Islet of Langerhans (tissue), 1 donor: Measurements from ENCODE around the gene CPLANE1.
"Not testable (repeated sequence)": the region's sequence is repeated elsewhere in the genome, so short reads cannot be mapped to it uniquely, and the experiment has no call there.

Source experiments
- FAIRE-seq: peaks from one replicate; lab custom pipeline; 2011; peaks lifted over from hg19 to GRCh38; lab: Jason Lieb, UNC

CPLANE1 gene

DNA sequence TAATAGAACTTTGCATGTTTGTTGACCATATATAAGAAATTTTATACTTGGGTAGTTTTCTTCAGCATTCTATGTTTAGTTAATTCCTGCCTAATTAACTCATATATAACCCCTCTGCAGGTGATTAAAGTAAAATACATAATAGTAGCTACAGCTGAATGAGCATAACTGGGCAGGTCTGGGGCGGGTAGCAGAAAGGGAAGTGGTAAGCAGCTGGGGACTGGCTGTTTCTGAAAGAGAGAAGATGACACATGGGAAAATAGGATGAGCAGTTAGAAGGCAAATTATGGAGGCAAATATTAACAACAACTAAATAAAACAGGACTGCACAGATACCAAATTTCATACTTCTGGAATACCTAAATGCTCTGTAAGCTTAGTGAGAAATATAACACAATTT, 128.1 kb downstream of the CPLANE1 start:
- no peak for FAIRE-seq

DNA sequence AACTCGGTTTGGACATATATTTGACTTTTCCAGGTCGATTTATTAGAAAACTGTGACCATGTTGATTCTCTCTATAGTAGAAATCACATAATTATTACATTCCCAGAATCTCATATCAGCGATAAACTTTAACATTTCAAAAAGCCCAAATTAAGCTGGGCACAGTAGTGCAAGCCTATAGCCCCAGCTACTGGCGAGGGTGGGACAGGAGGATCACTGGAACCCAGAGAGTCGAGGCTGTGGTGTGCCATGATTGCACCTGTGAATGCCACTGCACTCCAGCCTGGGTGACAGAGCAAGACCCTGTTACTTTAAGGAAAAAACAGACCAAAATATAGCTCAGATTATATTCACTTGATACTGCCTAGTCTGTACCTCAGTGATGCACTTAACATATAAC, 128.9 kb downstream of the CPLANE1 start:
- no peak for FAIRE-seq

DNA sequence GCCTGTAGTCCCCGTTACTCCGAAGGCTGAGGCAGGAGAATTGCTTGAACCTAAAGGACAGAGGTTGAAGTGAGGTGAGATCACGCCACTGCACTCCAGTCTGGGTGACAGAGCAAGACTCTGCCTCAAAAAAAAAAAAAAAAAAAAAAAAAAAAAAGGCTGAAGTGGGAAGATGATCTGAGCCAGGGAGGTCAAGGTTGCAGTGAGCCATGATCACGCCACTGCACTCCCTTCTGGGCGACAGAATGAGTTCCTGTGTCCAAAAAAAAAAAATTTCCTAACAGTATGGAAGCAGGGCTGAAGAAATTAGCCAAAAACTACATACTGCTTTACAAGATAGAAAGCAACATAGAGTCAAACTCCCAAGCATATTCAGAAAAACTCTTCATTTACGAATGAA, 132.8 kb downstream of the CPLANE1 start:
- FAIRE-seq: no peak

DNA sequence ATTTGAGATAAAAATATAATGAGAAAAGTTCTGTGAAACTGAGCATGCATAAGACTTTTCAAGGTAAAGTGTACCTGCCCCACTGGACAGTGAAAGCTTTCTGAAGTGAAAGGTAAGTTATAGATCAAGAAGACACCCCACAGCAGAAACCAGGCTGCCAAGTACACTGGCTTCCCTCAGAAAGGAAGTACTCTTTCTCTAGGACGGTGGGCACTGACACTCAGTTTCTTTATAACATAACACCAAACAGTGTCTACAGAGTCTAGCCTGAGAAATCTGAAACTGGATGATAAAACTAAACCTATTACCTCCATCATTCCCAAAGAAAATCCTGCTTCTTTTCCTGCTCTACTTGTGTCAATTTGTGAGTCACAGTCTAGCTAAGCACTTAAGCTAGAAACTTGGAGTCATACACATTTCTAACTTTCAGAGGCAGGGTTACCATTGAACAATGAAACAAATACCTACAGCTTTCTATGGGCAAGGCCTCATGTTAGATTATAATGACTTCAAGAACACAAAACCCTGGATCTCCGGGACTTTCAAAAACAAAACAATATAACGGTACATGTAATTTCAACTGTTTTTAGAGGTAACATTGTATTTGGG, 136.7 kb downstream of the CPLANE1 start:
- no peak for FAIRE-seq

DNA sequence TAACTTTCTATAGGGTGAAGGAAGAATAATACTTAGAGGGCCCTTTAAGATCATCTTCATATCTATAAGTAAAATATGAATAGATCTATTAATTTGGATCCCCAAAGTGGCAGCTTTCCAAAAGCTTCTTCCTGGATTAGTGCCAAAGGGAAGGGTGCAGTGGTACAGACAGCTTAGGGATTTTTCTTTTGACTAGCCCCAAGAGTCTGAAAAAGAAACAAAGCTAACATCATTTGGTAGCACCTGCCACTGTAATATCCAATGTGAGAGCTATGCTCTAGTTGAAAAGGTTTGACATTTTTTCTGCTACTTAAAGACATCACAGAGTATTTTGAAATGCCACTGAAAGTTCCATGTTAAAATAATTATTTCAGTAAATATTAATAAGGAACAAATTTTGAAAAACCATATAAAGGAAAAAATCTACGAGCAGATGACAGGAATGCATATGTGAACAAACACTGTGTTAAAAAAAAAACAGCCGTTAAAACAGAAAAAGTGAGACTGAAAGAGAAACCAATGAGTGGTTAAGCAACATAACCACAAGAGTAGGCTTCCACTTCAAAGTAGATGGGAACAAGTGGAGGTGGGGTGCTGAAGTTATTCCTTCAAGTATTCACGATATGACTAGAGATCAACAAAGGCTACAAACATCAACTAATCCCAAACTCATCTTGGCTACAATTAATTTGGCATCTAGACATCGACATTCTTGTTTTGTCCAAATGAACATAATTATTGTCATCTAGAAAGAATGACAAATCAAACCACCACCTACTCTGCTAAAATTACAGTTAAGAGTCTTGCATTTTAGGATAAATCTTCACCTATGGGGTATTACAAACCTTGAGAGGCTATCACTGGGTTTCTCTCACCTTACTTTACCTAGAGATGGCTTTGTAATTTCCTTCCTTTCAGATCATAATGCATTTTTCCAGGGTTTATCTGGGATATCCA, 137.5 kb downstream of the CPLANE1 start:
- FAIRE-seq: no peak

DNA sequence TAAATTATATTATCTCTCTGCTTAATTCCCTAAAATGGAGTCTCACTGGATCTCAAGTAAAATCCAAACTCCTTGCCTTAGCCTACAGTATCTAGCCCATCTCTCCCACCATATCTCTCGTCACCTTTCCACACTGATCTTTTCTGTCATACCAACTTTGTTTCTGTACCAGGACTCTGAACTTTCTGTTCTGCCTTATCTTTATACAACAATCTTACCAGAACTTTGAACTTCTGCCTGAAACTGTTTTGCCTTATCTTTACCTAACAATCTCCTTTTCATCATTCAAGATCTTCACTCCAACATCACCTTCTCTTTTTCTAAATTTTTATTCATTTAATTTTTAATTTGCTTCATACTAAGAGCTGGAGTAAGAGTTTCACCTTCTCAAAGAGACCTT, 139.0 kb downstream of the CPLANE1 start:
- no peak for FAIRE-seq

DNA sequence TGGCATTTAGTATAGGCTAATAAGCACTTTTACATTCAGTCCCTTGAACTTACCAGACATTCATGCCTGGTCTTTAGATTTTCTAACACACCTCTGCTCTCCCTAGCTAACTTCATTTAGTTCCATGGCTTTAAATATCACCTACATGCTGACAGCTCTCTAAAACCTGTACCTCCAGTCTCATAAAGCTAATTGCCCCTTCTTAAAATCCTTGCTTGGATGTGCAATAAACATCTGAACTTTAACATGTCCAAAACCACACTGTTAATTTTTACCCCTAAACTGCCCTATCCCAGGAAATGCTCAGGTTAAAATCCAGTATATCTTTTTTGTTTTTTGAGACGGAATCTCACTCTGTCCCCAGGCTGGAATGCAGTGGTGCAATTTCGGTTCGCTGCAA, 139.8 kb downstream of the CPLANE1 start:
- no peak for FAIRE-seq

DNA sequence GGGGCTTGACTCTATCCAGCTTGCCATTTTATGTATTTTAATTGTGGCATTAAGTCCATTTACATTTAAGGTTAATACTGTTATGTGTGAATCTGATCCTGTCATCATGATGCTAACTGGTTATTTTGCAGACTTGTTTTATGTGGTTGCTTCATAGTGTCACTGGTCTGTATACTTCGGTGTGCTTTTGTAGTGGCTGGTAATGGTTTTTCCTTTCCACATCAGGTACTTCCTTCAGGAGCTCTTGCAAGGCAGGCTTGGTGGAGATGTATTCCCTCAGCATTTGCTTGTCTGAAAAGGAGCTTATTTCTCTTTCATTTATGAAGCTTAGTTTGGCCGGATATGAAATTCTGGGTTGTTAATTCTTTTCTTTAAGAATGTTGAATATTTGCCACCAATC, 145.9 kb downstream of the CPLANE1 start:
- FAIRE-seq: no peak

DNA sequence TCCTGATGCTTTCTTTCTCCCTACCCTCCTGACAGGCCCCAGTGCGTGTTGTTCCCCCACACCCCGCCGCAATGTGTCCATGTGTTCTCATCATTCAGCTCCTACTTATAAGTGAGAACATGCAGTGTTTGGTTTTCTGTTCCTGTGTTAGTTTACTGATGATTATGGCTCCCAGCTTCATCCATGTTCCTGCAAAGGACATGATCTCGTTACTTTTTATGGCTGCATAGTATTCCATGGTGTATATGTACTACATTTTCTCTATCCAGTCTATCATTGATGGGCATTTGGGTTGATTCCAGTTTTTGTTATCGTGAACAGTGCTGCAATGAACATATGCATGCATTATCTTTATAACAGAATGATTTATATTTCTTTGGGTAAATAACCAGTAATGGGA, 149.9 kb downstream of the CPLANE1 start:
- not testable (repeated sequence) for FAIRE-seq

DNA sequence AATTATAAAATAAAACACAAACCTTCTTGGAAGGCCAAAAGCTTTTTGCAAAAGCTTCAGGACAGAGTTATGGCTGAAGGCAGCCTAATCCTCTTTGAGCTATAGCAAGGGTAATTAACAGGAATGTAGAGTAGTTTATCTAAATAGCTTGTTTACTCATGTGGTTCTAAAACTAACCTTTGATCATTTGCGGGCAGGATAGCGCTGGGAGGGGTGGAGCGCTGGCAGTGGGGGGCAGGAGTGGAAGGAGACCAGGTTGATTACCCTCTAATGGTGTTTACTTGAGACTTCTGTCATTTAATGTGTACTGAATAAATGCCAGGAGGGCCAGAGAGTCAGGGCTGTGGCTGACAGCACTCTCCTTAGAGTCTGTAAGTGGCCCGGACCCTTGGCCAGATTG, 155.4 kb downstream of the CPLANE1 start:
- not testable (repeated sequence) for FAIRE-seq

DNA sequence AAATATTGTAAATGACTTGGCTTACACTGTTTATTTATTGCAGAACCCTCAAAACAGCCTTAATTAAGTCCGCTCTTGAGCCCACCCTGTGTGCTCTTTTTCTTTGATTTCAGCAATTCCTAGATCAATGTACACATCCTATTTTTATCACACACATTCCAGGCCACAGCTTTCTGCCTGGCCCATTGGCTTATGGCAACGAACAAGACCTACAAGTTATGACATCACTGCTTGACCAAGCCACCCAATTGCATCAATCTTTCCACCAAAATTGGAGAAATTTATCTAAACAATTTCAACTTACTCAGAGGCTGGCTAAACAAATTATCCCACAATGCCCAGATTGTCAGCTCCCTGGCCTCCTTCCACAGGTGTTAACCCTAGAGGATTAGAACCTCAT, 158.4 kb downstream of the CPLANE1 start:
- FAIRE-seq: no peak

DNA sequence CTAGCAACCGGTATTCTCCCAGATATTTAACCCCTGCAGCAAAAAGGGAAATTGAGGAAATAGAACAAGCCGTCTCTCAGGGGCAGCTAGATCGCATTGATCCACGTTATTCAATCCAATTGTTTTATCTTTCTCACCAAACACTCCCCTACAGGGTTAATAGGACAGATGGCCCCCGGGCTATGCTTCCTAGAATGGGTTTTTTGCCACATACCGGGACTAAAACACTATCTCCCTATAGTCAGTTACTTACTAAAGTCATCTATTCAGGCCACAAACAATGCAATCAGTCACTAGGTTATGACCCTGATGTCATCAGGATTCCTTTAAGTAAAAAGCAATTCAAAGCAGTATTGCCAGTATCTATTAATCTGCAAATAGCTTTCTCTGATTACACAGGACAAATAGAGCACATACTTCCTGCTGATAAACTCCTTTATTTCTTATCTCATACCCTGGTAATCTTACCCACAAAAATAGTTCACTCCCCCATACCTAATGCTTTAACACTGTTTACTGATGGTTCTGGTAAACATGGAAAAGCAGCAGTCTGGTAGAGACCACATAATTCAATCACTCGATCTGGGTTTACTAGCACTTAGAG, 159.0 kb downstream of the CPLANE1 start:
- FAIRE-seq: no peak

DNA sequence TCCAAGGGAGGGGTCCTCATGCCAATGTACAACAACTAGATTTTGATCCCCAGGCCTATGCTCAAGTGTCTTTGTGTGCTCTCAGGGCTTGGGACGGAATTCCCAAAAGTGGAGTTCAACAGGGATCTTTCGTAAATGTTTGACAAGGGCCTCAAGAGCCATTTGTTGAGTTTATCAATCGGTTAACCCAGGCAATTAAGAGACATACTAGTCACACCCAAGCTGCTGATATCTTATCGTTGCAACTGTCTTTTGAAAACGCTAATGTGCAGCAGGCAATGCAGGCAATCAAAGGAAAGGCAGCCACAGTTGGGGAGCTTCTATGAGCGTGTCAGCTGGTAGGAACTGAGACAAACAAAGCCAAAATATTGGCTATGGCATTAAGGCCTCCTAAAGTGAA, 161.2 kb downstream of the CPLANE1 start:
- FAIRE-seq: no peak

DNA sequence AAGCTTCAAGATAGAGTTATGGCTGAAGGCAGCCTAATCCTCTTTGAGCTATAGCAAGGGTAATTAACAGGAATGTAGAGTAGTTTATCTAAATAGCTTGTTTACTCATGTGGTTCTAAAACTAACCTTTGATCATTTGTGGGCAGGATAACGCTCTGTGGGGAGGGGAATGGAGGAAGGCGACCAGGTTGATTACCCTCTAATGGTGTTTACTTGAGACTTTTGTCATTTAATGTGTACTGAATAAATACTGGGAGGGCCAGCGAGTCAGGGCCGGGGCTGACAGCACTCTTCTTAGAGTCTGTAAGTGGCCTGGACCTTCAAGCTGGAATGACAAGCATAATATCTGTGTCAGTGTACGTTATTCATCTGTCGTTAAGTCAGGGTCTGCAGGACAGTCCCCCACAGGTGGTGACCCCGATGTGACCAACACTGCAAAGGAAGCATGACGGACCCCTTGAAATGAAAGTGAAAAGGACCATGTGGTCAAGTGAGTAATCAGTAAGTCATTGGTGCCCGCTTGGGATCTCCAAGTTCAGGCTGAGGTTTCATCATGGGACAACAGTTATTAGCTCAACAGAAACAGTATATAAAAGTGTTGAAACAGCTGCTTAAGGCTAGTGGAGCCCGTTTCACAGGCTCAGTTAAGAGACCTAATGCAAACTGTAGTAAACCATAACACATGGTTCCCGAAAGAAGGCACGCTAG, 162.6 kb downstream of the CPLANE1 start:
- FAIRE-seq: no peak

DNA sequence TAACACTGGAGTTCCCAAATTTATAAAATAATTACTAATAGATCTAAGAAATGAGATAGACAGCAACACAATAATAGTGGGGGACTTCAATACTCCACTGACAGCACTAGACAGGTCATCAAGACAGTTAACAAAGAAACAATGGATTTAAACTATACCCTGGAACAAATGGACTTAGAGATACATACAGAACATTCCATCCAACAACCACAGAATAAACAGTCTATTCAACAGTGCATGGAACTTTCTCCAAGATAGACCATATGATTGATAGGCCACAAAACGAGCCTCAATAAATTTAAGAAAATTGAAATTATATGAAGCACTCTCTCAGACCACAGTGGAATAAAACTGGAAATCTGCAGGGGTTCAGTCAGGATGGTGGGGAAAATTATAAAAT, 163.2 kb downstream of the CPLANE1 start:
- FAIRE-seq: not testable (repeated sequence)

DNA sequence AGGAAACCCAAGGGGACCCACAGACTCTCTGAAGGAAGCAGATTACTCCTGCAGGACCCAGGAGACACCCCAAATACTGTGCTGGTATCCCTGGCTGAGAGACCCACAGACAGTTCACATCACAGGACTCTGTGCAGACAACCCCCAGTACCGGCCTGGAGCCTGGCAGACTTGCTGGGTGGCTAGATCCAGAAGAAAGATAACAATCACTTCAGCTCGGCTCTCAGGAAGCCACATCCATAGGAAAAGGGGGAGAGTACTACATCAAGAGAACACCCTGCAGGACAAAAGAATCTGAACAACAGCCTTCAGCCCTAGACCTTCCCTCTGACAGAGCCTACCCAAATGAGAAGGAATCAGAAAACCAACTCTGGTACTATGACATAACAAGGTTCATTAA, 166.2 kb downstream of the CPLANE1 start:
- not testable (repeated sequence) for FAIRE-seq

DNA sequence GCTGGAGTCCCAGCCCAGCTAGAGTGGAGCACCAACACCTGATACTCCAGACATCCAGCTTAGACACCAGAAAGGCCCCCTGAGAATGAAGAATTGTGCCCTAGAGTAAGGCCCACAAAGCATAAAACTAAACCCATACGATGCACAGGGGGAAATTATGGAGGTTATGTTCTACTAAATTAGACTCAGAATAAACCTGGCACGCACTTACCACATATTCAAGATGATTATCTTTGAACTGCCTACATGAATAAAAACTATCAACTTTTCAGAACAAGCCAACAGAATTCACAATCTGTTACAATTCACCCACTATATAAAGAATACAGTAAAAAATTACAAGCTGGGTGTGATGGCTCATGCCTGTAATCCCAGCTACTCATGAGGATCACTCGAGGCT, 168.5 kb downstream of the CPLANE1 start:
- FAIRE-seq: no peak

DNA sequence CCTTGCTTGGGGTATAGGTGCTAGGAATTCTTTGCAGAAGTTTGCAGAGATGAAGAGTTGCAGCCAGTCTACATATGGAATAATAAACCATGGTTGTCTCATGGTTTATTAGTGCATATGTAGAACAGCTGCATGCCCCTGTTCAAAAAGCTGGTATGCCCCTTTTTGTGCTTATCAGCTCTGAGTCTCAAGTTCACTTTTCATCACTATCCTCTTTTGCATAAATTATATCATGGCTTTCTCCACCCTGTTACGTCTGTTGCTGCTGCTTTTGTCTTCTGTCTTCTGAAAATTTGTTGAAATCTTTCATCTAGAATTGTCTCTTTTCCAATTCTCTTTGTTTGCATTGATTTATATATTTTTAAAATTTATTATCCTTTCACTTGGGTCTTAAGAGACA, 172.0 kb downstream of the CPLANE1 start:
- no peak for FAIRE-seq

DNA sequence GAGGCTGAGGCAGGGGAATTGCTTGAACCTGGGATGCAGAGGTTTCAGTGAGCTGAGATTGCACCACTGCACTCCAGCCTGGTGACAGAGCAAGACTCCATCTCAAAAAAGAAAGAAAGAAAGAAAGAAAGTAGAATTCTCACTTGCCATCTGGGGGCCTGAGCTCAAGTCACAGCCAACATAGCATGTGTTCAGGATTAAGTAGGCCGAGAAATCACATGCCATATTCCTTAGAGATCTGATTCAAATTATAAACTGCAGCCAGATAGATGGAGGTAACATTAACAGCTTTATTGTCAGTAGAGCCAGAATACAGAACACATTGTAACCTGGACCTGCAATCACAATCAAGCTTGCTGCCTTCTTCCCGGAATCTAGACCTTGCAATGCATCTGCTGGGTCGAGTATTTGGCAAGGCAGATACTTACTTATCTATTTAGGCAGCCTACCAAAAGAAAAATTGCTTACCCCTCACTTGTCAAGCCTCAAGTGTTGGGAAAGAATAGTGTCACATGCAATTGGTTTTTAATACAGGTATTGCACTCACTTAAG, 173.7 kb downstream of the CPLANE1 start:
- FAIRE-seq: no peak

DNA sequence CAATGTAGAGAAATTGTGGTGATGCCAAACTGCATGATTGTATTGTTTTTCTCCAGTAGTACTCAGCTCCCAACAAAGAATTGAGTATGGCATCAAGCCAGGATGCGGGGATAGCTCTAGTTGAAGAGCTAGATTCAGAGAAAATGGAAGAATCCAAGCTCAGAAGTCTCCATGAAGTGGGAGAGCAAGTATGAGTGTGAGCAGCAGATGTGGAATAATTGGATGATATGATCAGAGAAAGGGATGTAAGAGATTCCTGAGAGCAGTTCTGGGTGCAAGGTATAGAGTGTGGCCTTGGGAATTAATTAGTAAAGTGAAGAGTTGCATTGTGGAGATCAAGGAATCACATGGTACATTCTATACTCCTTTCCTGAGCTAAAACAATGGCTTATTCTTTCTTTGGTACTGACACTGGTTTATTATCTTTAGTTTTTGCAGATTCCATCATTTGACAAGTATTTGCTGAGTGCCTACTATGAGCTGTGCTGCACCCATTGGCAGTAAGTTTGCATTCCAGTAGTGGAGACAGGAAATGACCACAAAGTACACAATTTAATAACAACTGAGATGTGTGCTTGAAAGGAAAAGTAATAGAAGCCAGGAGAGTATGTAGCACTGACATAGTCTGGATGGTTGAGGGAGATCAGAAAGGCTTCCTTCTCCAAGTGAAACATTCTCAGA, 177.1 kb downstream of the CPLANE1 start:
- FAIRE-seq: no peak

DNA sequence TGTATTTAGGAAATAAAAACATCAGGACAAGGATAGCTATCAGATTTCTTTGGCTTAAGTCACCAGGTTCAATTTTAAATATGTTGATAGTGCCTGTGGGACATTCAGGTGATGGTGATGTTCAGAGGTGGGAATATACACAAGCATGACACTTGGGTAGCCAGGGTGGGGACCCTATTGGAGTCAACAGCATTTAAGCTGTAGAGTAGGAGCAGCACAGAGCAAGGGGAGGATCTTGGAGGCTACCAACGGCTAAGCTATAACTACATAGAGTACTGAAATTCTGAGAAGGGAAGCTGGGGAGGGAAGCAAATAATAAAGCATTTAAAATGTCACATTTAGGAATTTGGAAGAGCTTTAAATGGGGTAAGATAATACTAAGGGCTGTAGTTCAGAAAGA, 177.7 kb downstream of the CPLANE1 start:
- no peak for FAIRE-seq

DNA sequence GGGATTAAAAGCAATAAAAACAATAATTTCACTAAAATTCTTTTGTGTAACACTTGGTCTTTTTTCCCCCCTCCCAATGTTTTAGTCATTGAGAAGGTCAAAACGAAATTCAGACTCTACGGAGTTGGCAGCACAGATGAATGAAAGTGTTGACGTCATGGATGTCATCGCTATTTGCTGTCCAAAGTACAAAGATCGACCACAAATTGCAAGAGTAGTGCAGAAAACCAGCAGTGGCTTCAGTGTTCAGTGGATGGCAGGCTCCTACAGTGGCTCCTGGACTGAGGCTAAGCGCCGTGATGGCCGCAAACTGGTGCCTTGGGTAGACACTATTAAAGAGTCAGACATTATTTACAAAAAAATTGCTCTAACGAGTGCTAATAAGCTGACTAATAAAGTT, 184.7 kb downstream of the CPLANE1 start:
- no peak for FAIRE-seq
